Adrenal gland (tissue), 12 donors: ENCODE measurements around the gene ENAH. TPM values are rescaled to one million over a fixed set of nuclear protein-coding genes. Genes with fewer than 3 reads are reported as not detected.

Source experiments
- DNase-seq, 7 donors: peaks; one replicate each; pipeline ENCODE4 v3.0.0-alpha.2; 2019 to 2020
- H3K27ac ChIP-seq, 5 donors: fragments of 200-600 bp; sonication (generic) in 4 of 5; 1 replicate in 3 of 5; 2 replicates in 2 of 5; pipeline versions ENCODE4 v1.5.1 to v1.8.0; 2016 to 2020; ENCODE audit warnings: mild to moderate bottlenecking in 1 of 5
- H3K27me3 ChIP-seq: fragments of 200-600 bp; 2 replicates; pipeline ENCODE4 v1.8.0; 2021
- H3K36me3 ChIP-seq, 2 donors: fragments of 200-600 bp; replicated peaks in 1 of 2; 1 replicate in 1 of 2; 2 replicates in 1 of 2; pipeline versions ENCODE4 v1.5.1 to v1.8.0; 2018 to 2022
- H3K4me1 ChIP-seq, 2 donors: fragments of 200-600 bp; replicated peaks in 1 of 2; 1 replicate in 1 of 2; 2 replicates in 1 of 2; pipeline versions ENCODE4 v1.5.1 to v1.8.0; 2018 to 2021
- H3K4me3 ChIP-seq, 4 donors: fragments of 200-600 bp; sonication (generic) in 3 of 4; one replicate each; pipeline ENCODE4 v1.5.1; 2016 to 2018
- H3K9me3 ChIP-seq, 3 donors: fragments of 200-600 bp; sonication (generic) in 1 of 3; replicated peaks in 1 of 3; 1 replicate in 2 of 3; 2 replicates in 1 of 3; pipeline versions ENCODE4 v1.5.1 to v1.8.0; 2016 to 2021
- CTCF ChIP-seq, 6 experiments: fragments of 450-650 bp in 4 of 6; fragments of 200-600 bp in 2 of 6; sonication (generic) in 1 of 6; IDR thresholded peaks; 1 replicate in 5 of 6; 2 replicates in 1 of 6; pipeline versions ENCODE4 v1.5.1 to v1.8.0; 2016 to 2021; ENCODE audit warnings: antibody characterized with exemption in 6 of 6, mild to moderate bottlenecking in 2 of 6, moderate library complexity in 1 of 6
- POLR2A ChIP-seq, 2 donors: fragments of 450-650 bp; IDR thresholded peaks; one replicate each; pipeline ENCODE4 v1.6.1; 2017; ENCODE audit warnings: antibody characterized with exemption in 2 of 2, mild to moderate bottlenecking in 2 of 2, moderate library complexity in 1 of 2
- WGBS, 4 donors: extraction: QIAGEN DNeasy Blood & Tissue Kit in 2 of 4; methylation state at CpG; one replicate each; pipeline versions ENCODE4 v1.1.5 to v1.1.7; 2013 to 2017; 5-methylcytosine and 5-hydroxymethylcytosine counted together
- intact Hi-C, 2 donors: fragments of 100-400 bp; cut with DNase I; formaldehyde crosslinking; loops; one replicate each; pipeline versions ENCODE4 v1.14.1 to v1.15.0; 2022 to 2023
- polyA plus RNA-seq, 3 donors: library from polyadenylated mRNA; stranded (reverse); fragments of 200-250 nt in 2 of 3; fragments of 350-450 nt in 1 of 3; fragmentation: Illumina TruSeq in 1 of 3; extraction: RNeasy Lipid Tissue Mini Kit (QIAGEN cat#74804) in 1 of 3; gene quantifications; one replicate each; pipeline ENCODE4 v1.2.3, GENCODE V29; 2013 to 2014
- total RNA-seq, 9 donors: library from RNA; depleted of rRNA in 4 of 9; stranded (reverse); fragments of >200 nt in 4 of 9; fragments of 120-200 nt in 1 of 9; fragmentation: NEBNext Ultra II Directional in 1 of 9; extraction: Animal tissue kit (Norgen Biotek cat#: 25700) in 1 of 9; gene quantifications; one replicate each; pipeline versions ENCODE4 v1.1.0 to v1.2.4, GENCODE V29; 2013 to 2023
- donor health status: healthy with polysubstance abuse.
- donor health status: Bipolar disorder and iron deficiency.
- donor health status: DM: yes; HTN: yes; CAD: no.
- donor health status: DM: no; HTN: no; CAD: no.
- donor health status: DM: no; HTN: no; CAD: no.
- donor health status: DM: yes; HTN: yes; CAD: no.

Gene ENAH
- total and polyA plus RNA-seq, 12 donors, result 10.0 to 142 (median 71.9) TPM

- Histone ChIP-seq H3K4me1 (peaks cover 10 to 27% of the 10 kb centered on the region in 2 donors), H3K4me3 (no peak overlapping the region), H3K9me3 (no peaks in the 10 kb centered on the region), H3K27ac (peak overlapping the region in 1 of 5 donors; percentile 2), H3K27me3 (no peaks in the 10 kb centered on the region), H3K36me3 (no peaks in the 10 kb centered on the region)
- 48 to 70% (median 53%) methylated on average over 3 of the region's 3 CpGs for WGBS, 4 donors
- DNase-seq, result no peak
- no peak for TF ChIP-seq CTCF (IDR thresholded peaks at IDR 0.05)
- TF ChIP-seq POLR2A (IDR thresholded peaks at IDR 0.05), result no peak
- intact Hi-C loops, result no loop called here
These were observed 50.9 kb downstream of the ENAH start for GRCh38 chr1:225601902-225602589.

GRCh38 chr1:225598847-225599246, 54.1 kb downstream of the ENAH start:
- TF ChIP-seq POLR2A (IDR thresholded peaks at IDR 0.05), result no peak
- no peak for TF ChIP-seq CTCF (IDR thresholded peaks at IDR 0.05)
- Histone ChIP-seq H3K4me1 (peaks cover 10 to 31% of the 10 kb centered on the region in 2 donors), H3K9me3 (no peaks in the 10 kb centered on the region), H3K4me3 (no peak overlapping the region), H3K36me3 (no peaks in the 10 kb centered on the region), H3K27me3 (no peaks in the 10 kb centered on the region), H3K27ac (no peak overlapping the region)
- WGBS, 4 donors, result 85 to 93% (median 92%) methylated on average over 2 of the region's 2 CpGs
- intact Hi-C loops, result no loop called here
- DNase-seq, result no peak

DNA sequence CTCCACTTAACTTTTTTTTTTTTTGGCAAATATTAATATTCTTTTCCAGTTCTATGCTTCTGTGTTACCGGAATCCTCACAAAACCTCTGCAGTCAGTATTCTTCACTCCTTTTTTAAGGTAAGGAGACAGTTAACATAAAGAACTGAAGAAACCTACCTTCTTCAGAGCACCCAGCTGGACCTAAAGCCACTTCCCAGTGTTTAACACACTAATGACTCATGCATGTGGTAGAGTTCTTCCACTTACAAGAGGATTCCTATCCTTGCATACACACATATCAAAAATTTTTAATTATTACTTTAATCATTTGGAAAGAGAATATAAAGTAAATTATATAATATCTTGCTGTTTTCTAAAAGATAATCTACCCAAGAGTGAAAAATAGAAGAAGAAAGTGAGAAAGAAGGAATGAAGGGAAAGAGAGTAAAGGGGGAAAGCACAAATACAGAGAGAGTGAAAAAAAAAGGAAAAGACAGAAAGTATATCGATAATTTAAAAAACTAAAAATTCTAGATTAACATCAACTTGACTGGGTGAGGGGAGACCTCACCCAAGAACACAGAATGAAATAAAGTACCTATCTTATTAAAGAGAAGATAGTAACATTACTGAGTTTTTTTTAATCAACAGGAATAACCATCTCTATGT, 54.9 kb downstream of the ENAH start:
- DNase-seq, result no peak
- Histone ChIP-seq H3K4me3 (no peak overlapping the region), H3K36me3 (no peaks in the 10 kb centered on the region), H3K27me3 (no peaks in the 10 kb centered on the region), H3K27ac (no peak overlapping the region), H3K9me3 (no peaks in the 10 kb centered on the region), H3K4me1 (peaks cover 12 to 24% of the 10 kb centered on the region in 2 donors)
- 93 to 98% (median 97%) methylated on average over 2 of the region's 2 CpGs for WGBS, 4 donors
- TF ChIP-seq POLR2A (IDR thresholded peaks at IDR 0.05) (no peak), CTCF (IDR thresholded peaks at IDR 0.05) (no peak)
- intact Hi-C loops, result no loop called here

DNA sequence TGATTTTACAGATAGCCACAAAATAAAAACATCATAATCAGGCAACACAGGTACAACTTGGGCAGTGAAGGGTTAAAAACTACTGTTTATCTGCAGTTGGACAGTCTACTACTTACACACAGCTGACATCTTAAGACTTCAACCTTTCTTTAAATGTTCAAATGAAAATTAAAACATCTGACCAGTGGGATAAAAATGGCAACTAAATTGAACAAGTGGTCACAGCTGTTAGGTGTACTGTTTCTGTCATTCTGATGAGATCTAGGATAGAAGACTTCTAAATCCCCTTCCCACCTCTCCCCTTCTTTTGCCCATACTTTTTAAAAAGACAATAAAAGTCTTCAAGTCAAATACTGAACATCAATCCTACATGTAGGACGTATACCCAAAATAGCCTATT, 56.2 kb downstream of the ENAH start:
- DNase-seq, result no peak
- intact Hi-C loops, result no loop called here
- TF ChIP-seq CTCF (IDR thresholded peaks at IDR 0.05) (no peak), POLR2A (IDR thresholded peaks at IDR 0.05) (no peak)
- Histone ChIP-seq H3K27me3 (no peaks in the 10 kb centered on the region), H3K9me3 (no peaks in the 10 kb centered on the region), H3K27ac (no peak overlapping the region), H3K4me3 (no peak overlapping the region), H3K4me1 (peaks cover 2 to 10% of the 10 kb centered on the region in 2 donors), H3K36me3 (no peaks in the 10 kb centered on the region)
- WGBS, 4 donors, result 96 to 100% (median 97%) methylated on average over 1 of the region's 1 CpG
